GM20000 (cell line): ENCODE measurements around the gene KRT80.
A peak's percentile ranks its signal among the peaks of the same experiment; 100 is the strongest.

Experiments used
- DNase-seq: peaks from one replicate; pipeline ENCODE4 v3.0.0; 2012; ENCODE audit warnings: low spot score
- TF ChIP-seq, protein P1 (sequence below): IDR thresholded peaks from 2 replicates; pipeline ENCODE4 v1.5.1; 2012; ENCODE audit warnings: mild to moderate bottlenecking, control low read depth; ENCODE audit errors: extremely low read depth, missing control alignments

The KRT80 gene

DNA sequence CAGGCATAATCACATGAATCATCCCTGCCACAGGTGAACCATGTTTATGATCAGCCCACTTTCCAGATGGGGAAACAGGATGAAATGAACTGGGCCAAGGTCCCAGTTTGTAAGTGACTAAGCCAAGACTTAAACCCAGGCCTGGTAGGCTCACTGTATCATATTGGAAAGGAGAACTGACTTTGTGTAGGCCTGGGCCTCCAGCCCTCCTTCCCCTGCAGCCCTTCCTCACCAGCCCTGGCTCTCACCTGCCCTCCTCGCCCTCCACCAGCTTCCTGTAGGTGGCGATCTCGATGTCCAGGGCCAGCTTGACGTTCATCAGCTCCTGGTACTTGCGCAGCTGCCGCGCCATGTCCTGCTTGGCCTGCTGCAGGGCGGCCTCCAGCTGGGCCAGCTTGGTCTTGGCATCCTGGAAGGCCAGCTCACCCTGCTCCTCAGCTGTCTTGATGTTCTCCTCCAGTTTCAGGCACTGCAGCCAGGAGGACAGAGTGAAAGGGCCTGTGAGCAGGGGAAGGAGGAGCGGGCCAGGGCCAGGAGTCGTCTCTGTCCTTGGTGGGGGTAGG lies 19.8 kb downstream of the KRT80 start:
- DNase-seq: no peak
- TF ChIP-seq, protein P1, sequence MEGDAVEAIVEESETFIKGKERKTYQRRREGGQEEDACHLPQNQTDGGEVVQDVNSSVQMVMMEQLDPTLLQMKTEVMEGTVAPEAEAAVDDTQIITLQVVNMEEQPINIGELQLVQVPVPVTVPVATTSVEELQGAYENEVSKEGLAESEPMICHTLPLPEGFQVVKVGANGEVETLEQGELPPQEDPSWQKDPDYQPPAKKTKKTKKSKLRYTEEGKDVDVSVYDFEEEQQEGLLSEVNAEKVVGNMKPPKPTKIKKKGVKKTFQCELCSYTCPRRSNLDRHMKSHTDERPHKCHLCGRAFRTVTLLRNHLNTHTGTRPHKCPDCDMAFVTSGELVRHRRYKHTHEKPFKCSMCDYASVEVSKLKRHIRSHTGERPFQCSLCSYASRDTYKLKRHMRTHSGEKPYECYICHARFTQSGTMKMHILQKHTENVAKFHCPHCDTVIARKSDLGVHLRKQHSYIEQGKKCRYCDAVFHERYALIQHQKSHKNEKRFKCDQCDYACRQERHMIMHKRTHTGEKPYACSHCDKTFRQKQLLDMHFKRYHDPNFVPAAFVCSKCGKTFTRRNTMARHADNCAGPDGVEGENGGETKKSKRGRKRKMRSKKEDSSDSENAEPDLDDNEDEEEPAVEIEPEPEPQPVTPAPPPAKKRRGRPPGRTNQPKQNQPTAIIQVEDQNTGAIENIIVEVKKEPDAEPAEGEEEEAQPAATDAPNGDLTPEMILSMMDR: peak; percentile 20

DNA sequence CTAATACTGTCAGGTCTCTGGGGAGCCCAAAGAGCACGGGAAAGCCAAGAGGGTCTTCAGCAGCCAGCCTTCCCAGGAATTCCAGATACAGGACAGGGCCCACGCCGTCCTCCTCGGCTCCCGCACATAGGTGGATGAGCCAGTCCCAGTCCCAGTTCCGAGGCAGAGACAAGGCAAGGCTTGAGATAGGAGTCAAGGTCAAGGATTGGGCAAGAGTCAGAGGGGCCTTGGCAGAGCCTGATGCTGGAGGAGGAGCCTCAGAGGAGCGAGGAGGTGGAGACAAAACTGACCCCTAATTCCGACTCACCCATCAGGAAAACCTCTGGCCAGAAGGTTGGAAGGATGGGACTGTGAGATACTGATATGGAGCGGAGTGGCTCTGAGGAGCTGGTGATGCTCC lies 21.0 kb downstream of the KRT80 start:
- TF ChIP-seq, protein P1: no peak
- DNase-seq: no peak

DNA sequence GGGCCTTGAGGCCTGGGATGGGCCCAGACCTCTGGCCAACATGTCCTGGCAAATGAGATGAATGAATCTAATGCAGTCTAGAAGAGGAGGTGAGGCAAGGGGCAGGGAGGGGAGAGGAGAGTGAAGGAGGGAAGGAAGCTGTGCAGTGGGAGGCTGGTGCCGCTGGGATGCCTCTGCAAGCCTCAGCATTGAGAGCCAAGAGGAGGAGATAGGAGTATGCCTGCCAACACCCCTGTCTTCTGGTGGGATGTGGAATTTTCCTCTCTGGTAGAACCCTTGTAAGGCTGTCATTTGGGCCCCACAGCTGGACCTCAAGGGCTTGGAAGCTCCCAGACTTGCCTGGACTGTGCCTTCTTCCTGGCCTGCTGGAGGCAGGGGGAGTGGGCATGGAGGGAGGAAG lies 21.9 kb downstream of the KRT80 start:
- TF ChIP-seq, protein P1: no peak
- DNase-seq: no peak

DNA sequence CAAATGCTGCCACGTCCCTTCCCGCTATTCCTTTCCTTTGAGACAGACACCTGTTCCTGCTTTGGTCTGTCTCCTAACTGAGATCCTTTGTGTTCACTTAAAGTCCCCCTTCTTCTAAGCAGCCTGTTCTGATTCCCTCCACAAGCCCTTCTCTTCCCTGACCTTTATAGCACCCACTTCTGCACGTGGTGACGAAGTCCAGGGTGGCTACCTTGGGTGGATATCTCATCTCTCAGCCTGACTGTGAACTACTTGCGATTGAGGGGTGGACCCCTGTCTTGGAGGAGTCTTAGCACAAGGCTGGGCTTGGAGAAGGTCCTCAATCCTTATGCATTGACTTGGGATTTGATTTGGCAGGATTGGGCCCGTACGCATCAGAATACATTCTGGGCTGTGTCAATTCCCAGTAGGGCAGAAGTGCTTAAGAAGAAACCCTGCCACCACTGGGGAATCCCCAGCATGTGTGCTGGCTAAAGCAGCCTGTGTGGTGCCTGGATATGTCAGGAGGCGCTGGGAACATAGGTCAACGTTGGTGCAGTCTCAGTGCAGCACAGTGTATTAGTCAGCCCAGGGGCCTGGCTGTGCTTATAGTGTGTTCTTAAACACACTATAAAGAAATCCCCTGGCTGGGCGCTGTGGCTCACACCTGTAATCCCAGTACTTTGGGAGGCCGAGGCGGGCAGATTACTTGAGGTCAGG lies 23.6 kb downstream of the KRT80 start:
- TF ChIP-seq, protein P1: no peak
- DNase-seq: no peak

DNA sequence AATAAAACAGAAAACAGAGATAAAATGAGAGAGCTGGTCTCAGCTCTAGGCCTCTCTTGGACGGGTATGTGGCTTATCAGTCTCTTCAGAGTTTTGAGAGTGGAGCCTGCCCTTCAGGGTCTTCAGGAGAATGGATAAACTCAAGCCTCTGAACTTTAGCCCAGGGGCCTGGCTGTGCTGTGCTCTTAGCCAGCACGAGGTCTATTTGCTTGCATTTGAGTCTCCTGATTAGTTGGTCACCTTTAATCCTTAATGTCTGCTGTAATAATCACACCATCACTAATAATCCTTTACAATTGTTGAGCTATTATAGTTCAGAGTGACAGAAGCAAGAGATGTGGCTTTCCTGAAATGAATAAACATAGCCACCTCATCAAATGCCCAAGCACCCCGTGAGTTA lies 24.3 kb downstream of the KRT80 start:
- DNase-seq: no peak
- TF ChIP-seq, protein P1: no peak

DNA sequence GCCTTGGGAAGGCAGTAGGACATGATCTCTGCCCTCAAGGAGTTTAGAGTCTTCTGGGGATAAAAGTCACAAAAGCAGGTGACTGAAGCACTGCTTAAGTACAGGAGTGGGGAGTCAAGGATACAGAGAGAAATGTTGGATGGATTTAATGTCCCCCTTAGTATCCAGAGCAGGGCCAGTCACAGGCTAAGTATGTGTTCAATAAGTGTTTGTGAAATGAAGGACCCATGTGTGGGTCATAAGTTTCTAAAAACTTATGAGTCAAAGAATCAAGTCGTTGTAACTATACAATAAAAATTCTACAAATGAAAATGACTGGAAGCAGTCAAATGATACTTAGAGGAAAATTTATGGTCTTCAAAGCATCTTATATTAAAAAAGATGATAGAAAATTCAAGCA lies 25.1 kb downstream of the KRT80 start:
- TF ChIP-seq, protein P1: no peak
- no peak for DNase-seq

DNA sequence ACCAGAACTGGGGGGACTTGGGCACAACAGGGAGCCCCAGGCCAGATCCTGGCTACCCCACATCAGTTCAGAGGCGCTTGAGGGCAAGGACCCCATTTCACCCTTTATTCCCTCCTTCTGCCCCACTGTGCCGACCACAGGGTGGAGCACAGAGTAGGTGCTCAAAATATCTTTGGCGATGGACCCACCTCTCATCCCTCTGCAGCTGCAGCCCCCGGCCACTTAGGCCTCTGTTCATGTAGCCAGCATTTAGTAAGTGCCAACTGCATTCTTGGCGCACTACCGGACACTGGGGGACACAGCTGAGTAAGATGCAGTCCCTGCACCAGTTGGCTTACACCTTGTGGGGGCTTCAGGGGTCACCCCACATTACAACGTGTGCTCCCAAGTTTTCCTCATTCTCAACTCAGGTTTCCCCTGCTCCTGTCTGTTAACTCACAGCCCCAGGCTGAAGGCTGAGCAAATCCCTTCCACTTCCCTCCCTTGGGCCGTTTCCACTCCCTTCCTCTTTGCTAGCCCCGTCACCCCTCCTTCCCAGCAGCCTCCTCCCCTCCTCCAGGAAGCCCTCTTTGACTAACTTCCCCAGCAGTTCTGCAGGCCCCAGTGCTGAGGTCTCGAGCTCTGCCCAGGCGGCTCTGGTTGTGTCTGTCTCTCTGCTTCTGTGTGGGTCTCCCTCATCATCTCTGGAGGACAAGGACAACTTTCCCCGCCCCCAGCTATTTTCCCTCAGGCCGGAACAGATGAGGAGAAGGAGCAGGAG lies 26.5 kb downstream of the KRT80 start:
- TF ChIP-seq, protein P1: no peak
- DNase-seq: no peak
